HEK293 (cell line): Measurements from ENCODE around the gene TBCCD1.

Experiments used
- CTCF ChIA-PET: fragments of 350-600 bp; formaldehyde crosslinking; extraction: SDS; loops from one replicate; lab custom pipeline; 2021; ENCODE audit warnings: antibody characterized with exemption; lab: Yijun Ruan, JAX
- POLR2A ChIA-PET: fragments of 300-600 bp; formaldehyde crosslinking; extraction: SDS; loops from one replicate; lab custom pipeline; 2020; ENCODE audit warnings: antibody characterized with exemption, inconsistent platforms; lab: Yijun Ruan, JAX
- H3K27ac ChIP-seq: fragments of 200-500 bp; sonication (Bioruptor generic); 2 replicates; pipeline ENCODE4 v1.5.1; 2014; ENCODE audit warnings: low read depth, low read length, control low read depth, inconsistent platforms; ENCODE audit errors: extremely low read depth
- H3K36me3 ChIP-seq, 2 experiments: fragments of 200-500 bp in 1 of 2; sonication (Bioruptor generic) in 1 of 2; 1 replicate in 1 of 2; 2 replicates in 1 of 2; pipeline ENCODE4 v1.5.1; 2014 to 2017; ENCODE audit warnings: inconsistent platforms in 2 of 2, low read length in 2 of 2; ENCODE audit not compliant: control insufficient read depth in 2 of 2, insufficient read depth in 1 of 2
- H3K4me1 ChIP-seq: fragments of 200-500 bp; sonication (Bioruptor generic); 2 replicates; pipeline ENCODE4 v1.5.1; 2014; ENCODE audit warnings: mild to moderate bottlenecking, low read length, inconsistent platforms; ENCODE audit not compliant: control insufficient read depth, insufficient read depth
- H3K4me3 ChIP-seq: 2 replicates; pipeline ENCODE4 v1.5.1; 2011; ENCODE audit warnings: low read depth, mild to moderate bottlenecking, control low read depth, low read length, moderate library complexity
- H3K9me3 ChIP-seq: fragments of 200-500 bp; sonication (Bioruptor generic); 2 replicates; pipeline ENCODE4 v1.5.1; 2014; ENCODE audit warnings: low read depth, low read length, inconsistent platforms; ENCODE audit not compliant: control insufficient read depth, insufficient read depth
- KLF1 ChIP-seq: fragments of 450-650 bp; formaldehyde crosslinking; IDR thresholded peaks from 2 replicates; pipeline ENCODE4 v1.5.1; 2016; ENCODE audit warnings: missing biosample characterization, missing genetic modification characterization
- ZBTB20 ChIP-seq: fragments of 450-650 bp; formaldehyde crosslinking; IDR thresholded peaks from 2 replicates; pipeline ENCODE4 v1.5.1; 2016; ENCODE audit warnings: missing biosample characterization, missing genetic modification characterization
- ZBTB21 ChIP-seq: fragments of 450-650 bp; formaldehyde crosslinking; IDR thresholded peaks from 2 replicates; pipeline ENCODE4 v1.5.1; 2017; ENCODE audit warnings: missing biosample characterization, missing genetic modification characterization
- ZBTB8A ChIP-seq: fragments of 450-650 bp; formaldehyde crosslinking; IDR thresholded peaks from 2 replicates; pipeline ENCODE4 v1.5.1; 2016; ENCODE audit warnings: missing biosample characterization, missing genetic modification characterization
- ZFHX2 ChIP-seq: fragments of 450-650 bp; formaldehyde crosslinking; conservative IDR thresholded peaks from 2 replicates; pipeline ENCODE4 v1.5.1; 2016; ENCODE audit warnings: missing biosample characterization, missing genetic modification characterization
- ZNF2 ChIP-seq: fragments of 450-650 bp; formaldehyde crosslinking; IDR thresholded peaks from 2 replicates; pipeline ENCODE4 v1.5.1; 2016; ENCODE audit warnings: missing biosample characterization, missing genetic modification characterization
- ZNF391 ChIP-seq: fragments of 450-650 bp; formaldehyde crosslinking; IDR thresholded peaks from 2 replicates; pipeline ENCODE4 v1.5.1; 2016; ENCODE audit warnings: low read depth, missing biosample characterization, missing genetic modification characterization, borderline replicate concordance
- ZNF623 ChIP-seq: fragments of 450-650 bp; formaldehyde crosslinking; IDR thresholded peaks from 2 replicates; pipeline ENCODE4 v1.5.1; 2016; ENCODE audit warnings: missing biosample characterization, missing genetic modification characterization
- ZNF777 ChIP-seq: fragments of 450-650 bp; formaldehyde crosslinking; IDR thresholded peaks from 2 replicates; pipeline ENCODE4 v1.5.1; 2017; ENCODE audit warnings: missing biosample characterization, missing genetic modification characterization, borderline replicate concordance
- ZSCAN16 ChIP-seq: fragments of 450-650 bp; formaldehyde crosslinking; IDR thresholded peaks from 2 replicates; pipeline ENCODE4 v1.5.1; 2016; ENCODE audit warnings: missing biosample characterization, missing genetic modification characterization
- TF ChIP-seq, protein P1 (sequence below): fragments of 450-650 bp; formaldehyde crosslinking; IDR thresholded peaks from 2 replicates; pipeline ENCODE4 v1.5.1; 2016; ENCODE audit warnings: missing biosample characterization, missing genetic modification characterization
- TF ChIP-seq, protein P2 (sequence below): fragments of 450-650 bp; formaldehyde crosslinking; IDR thresholded peaks from 2 replicates; pipeline ENCODE4 v1.5.0; 2017; ENCODE audit warnings: missing biosample characterization, missing genetic modification characterization, borderline replicate concordance
- TF ChIP-seq, protein P3 (sequence below): fragments of 450-650 bp; formaldehyde crosslinking; IDR thresholded peaks from 2 replicates; pipeline ENCODE4 v1.5.1; 2016; ENCODE audit warnings: missing biosample characterization, missing genetic modification characterization
- TF ChIP-seq, protein P4 (sequence below): fragments of 450-650 bp; formaldehyde crosslinking; IDR thresholded peaks from 2 replicates; pipeline ENCODE4 v1.5.1; 2017; ENCODE audit warnings: missing biosample characterization, missing genetic modification characterization

TBCCD1 gene

DNA sequence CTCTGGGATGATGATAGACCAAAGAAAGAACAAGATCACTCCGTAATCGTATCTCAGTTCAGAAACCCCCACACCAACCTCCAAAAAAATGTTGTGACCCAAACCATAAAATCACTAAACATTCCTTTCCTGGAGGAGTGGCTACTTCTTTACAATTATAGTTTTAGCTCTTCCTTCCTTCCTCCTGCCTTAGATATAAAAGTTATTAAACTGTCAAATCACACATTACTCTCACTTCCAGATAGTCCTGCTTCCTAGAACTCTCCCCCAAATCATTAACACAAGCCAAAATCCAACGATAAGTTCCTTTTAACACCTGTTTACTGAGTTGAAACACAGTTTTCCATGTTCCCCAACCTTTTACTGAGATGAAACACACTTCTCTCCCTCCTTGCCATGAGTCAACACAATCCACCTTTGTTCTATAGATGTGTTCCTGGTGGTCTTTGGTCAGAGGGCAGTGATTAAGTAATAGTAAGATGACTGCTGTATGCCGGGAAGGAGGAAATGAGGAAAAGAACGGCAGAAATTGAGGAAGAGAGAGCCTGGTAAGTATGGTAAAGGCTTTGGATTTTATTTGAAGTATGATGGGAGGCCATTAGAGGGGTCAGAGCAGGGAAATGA is 14.6 kb downstream of the TBCCD1 start:
- H3K9me3 ChIP-seq: no peaks in the 10 kb centered on the region
- no peak overlapping the region for H3K27ac ChIP-seq
- ChIA-PET POLR2A (no interaction called here), CTCF (interaction anchor here (0.7 to 1.0 kb wide), 2 partner anchors 10 to 13 kb away, joined by 3 read pairs; no protein-coding TSS in a partner anchor)
- H3K4me1 ChIP-seq: no peaks in the 10 kb centered on the region
- no peak for TF ChIP-seq ZFHX2 (tag by site-specific recombination)
- TF ChIP-seq ZNF391: no peak
- TF ChIP-seq ZSCAN16: no peak
- TF ChIP-seq ZNF2: no peak
- TF ChIP-seq ZNF623 (tag by site-specific recombination): no peak
- no peak for TF ChIP-seq ZBTB20
- TF ChIP-seq ZBTB8A (tag by site-specific recombination): no peak
- TF ChIP-seq ZNF777 (tag by site-specific recombination): no peak
- TF ChIP-seq, protein P1, sequence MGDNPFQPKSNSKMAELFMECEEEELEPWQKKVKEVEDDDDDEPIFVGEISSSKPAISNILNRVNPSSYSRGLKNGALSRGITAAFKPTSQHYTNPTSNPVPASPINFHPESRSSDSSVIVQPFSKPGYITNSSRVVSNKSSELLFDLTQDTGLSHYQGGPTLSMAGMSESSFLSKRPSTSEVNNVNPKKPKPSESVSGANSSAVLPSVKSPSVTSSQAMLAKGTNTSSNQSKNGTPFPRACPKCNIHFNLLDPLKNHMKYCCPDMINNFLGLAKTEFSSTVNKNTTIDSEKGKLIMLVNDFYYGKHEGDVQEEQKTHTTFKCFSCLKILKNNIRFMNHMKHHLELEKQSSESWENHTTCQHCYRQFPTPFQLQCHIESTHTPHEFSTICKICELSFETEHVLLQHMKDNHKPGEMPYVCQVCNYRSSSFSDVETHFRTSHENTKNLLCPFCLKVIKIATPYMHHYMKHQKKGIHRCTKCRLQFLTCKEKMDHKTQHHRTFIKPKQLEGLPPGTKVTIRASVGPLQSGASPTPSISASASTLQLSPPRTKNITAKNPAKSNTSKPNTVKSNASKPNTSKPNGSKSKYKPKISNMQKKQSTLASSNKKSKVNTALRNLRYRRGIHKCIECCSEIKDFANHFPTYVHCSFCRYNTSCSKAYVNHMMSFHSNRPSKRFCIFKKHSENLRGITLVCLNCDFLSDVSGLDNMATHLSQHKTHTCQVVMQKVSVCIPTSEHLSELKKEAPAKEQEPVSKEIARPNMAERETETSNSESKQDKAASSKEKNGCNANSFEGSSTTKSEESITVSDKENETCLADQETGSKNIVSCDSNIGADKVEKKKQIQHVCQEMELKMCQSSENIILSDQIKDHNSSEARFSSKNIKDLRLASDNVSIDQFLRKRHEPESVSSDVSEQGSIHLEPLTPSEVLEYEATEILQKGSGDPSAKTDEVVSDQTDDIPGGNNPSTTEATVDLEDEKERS (tag by site-specific recombination): no peak
- no peak for TF ChIP-seq KLF1 (tag by site-specific recombination)
- TF ChIP-seq, protein P2, sequence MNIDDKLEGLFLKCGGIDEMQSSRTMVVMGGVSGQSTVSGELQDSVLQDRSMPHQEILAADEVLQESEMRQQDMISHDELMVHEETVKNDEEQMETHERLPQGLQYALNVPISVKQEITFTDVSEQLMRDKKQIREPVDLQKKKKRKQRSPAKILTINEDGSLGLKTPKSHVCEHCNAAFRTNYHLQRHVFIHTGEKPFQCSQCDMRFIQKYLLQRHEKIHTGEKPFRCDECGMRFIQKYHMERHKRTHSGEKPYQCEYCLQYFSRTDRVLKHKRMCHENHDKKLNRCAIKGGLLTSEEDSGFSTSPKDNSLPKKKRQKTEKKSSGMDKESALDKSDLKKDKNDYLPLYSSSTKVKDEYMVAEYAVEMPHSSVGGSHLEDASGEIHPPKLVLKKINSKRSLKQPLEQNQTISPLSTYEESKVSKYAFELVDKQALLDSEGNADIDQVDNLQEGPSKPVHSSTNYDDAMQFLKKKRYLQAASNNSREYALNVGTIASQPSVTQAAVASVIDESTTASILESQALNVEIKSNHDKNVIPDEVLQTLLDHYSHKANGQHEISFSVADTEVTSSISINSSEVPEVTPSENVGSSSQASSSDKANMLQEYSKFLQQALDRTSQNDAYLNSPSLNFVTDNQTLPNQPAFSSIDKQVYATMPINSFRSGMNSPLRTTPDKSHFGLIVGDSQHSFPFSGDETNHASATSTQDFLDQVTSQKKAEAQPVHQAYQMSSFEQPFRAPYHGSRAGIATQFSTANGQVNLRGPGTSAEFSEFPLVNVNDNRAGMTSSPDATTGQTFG: no peak
- TF ChIP-seq, protein P3, sequence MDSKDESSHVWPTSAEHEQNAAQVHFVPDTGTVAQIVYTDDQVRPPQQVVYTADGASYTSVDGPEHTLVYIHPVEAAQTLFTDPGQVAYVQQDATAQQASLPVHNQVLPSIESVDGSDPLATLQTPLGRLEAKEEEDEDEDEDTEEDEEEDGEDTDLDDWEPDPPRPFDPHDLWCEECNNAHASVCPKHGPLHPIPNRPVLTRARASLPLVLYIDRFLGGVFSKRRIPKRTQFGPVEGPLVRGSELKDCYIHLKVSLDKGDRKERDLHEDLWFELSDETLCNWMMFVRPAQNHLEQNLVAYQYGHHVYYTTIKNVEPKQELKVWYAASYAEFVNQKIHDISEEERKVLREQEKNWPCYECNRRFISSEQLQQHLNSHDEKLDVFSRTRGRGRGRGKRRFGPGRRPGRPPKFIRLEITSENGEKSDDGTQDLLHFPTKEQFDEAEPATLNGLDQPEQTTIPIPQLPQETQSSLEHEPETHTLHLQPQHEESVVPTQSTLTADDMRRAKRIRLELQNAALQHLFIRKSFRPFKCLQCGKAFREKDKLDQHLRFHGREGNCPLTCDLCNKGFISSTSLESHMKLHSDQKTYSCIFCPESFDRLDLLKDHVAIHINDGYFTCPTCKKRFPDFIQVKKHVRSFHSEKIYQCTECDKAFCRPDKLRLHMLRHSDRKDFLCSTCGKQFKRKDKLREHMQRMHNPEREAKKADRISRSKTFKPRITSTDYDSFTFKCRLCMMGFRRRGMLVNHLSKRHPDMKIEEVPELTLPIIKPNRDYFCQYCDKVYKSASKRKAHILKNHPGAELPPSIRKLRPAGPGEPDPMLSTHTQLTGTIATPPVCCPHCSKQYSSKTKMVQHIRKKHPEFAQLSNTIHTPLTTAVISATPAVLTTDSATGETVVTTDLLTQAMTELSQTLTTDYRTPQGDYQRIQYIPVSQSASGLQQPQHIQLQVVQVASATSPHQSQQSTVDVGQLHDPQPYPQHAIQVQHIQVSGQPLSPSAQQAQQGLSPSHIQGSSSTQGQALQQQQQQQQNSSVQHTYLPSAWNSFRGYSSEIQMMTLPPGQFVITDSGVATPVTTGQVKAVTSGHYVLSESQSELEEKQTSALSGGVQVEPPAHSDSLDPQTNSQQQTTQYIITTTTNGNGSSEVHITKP (tag by site-specific recombination): no peak
- TF ChIP-seq ZBTB21: no peak
- TF ChIP-seq, protein P4, sequence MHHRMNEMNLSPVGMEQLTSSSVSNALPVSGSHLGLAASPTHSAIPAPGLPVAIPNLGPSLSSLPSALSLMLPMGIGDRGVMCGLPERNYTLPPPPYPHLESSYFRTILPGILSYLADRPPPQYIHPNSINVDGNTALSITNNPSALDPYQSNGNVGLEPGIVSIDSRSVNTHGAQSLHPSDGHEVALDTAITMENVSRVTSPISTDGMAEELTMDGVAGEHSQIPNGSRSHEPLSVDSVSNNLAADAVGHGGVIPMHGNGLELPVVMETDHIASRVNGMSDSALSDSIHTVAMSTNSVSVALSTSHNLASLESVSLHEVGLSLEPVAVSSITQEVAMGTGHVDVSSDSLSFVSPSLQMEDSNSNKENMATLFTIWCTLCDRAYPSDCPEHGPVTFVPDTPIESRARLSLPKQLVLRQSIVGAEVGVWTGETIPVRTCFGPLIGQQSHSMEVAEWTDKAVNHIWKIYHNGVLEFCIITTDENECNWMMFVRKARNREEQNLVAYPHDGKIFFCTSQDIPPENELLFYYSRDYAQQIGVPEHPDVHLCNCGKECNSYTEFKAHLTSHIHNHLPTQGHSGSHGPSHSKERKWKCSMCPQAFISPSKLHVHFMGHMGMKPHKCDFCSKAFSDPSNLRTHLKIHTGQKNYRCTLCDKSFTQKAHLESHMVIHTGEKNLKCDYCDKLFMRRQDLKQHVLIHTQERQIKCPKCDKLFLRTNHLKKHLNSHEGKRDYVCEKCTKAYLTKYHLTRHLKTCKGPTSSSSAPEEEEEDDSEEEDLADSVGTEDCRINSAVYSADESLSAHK (tag by site-specific recombination): no peak
- peaks cover 10 to 82% of the 10 kb centered on the region in 2 experiments; a peak in 2 of 3 replicates for H3K36me3 ChIP-seq
- H3K4me3 ChIP-seq: no peak overlapping the region
